ENCODE data around the gene TSPAN11. TPM values are rescaled to one million over a fixed set of nuclear protein-coding genes. Genes with fewer than 3 reads are reported as not detected.

Gene TSPAN11
- total and polyA plus RNA-seq, 2 of the 8 experiments (the other 6 are each of a cell fraction or from before 2014, with no cell fraction given): 3.9 to 8.2 TPM

GRCh38 chr12:31020385-31021166 is 94.0 kb downstream of the TSPAN11 start:
- Histone ChIP-seq H3K18ac (ENCODE audit: extremely low read depth, low read length) (no peak overlapping the region), H4K5ac (ENCODE audit: insufficient read length, low read depth, low read length) (no peak overlapping the region), H2BK5ac (ENCODE audit: low read depth, low read length) (no peak overlapping the region), H3K79me2 (ENCODE audit: control insufficient read depth in 1 of 2, insufficient read depth in 2 of 2, low read length in 2 of 2) (no peaks in the 10 kb centered on the region), H3K27me3 (replicated peaks in 1 of 4; ENCODE audit: control insufficient read depth in 3 of 4, extremely low read depth in 1 of 4, insufficient read depth in 3 of 4, low read length in 3 of 4) (no peaks in the 10 kb centered on the region), H3K23ac (ENCODE audit: insufficient read length) (no peak overlapping the region), H4K91ac (replicated peaks; ENCODE audit: insufficient read length, low read length) (no peak overlapping the region), H2BK15ac (ENCODE audit: low read length) (no peak overlapping the region), H2AK5ac (ENCODE audit: low read depth, low read length) (no peak overlapping the region), H2BK12ac (ENCODE audit: low read depth, low read length) (no peak overlapping the region), H3K27ac (ENCODE audit: low read depth, low read length) (no peak overlapping the region), H3K4me1 (replicated peaks in 1 of 4; ENCODE audit: control insufficient read depth in 3 of 4, insufficient read depth in 4 of 4, low read length in 3 of 4) (no peaks in the 10 kb centered on the region), H2AFZ (ENCODE audit: low read length) (no peak overlapping the region), H3K23me2 (ENCODE audit: low read depth, low read length) (peaks cover 3% of the 10 kb centered on the region; the same call in 1 of the 2 replicates), H3K4me3 (ENCODE audit: extremely low read depth in 1 of 4, insufficient read depth in 2 of 4, low read depth in 3 of 4, low read length in 4 of 4) (no peak overlapping the region), H2BK120ac (replicated peaks; ENCODE audit: low read depth, low read length) (no peak overlapping the region), H3K4me2 (ENCODE audit: insufficient read depth in 1 of 2, low read depth in 2 of 2, low read length in 2 of 2) (no peak overlapping the region), H3K4ac (replicated peaks; ENCODE audit: insufficient read length, low read depth, low read length) (no peak overlapping the region), H4K8ac (ENCODE audit: extremely low read depth, insufficient read depth, low read length) (no peak overlapping the region), H3K56ac (replicated peaks; ENCODE audit: insufficient read length, low read depth, low read length) (no peak overlapping the region), H3K79me1 (ENCODE audit: low read depth, low read length) (no peaks in the 10 kb centered on the region), H4K20me1 (replicated peaks in 1 of 2; ENCODE audit: control insufficient read depth in 1 of 2, insufficient read depth in 2 of 2, low read length in 2 of 2) (peaks cover 0 to 2% of the 10 kb centered on the region in 2 experiments), H3K14ac (ENCODE audit: insufficient read length) (no peak overlapping the region), H3K9me3 (ENCODE audit: insufficient read depth in 2 of 2, low read depth in 1 of 2, low read length in 1 of 2) (no peaks in the 10 kb centered on the region), H2BK20ac (ENCODE audit: low read length) (no peak overlapping the region), H3K9ac (replicated peaks in 1 of 4; ENCODE audit: extremely low read depth in 1 of 4, low read depth in 3 of 4, low read length in 3 of 4) (no peak overlapping the region), H3K36me3 (ENCODE audit: control insufficient read depth in 2 of 4, insufficient read depth in 4 of 4, low read length in 3 of 4) (no peaks in the 10 kb centered on the region; a peak in 1 of 8 replicates)
- 89% methylated on average over 11 of the region's 11 CpGs; no CpG with 5 or more reads in 1 of the 2 experiments for WGBS, 2 experiments (ENCODE audit: extremely low coverage in 1 of 2, insufficient coverage in 1 of 2, insufficient read length in 1 of 2, insufficient replicate concordance in 2 of 2, low coverage in 1 of 2, low lambda C conversion rate in 2 of 2, missing lambda C conversion rate in 1 of 2)
- FAIRE-seq: no peak
- DNase-seq (ENCODE audit: low read depth in 1 of 2, low spot score in 2 of 2): no peak
- POLR2A ChIA-PET (ENCODE audit: partially characterized antibody): interaction anchor here (1.0 kb wide), 1 partner anchor 10 kb away, joined by 3 read pairs; no protein-coding TSS in a partner anchor
- CTCF ChIA-PET (ENCODE audit: partially characterized antibody): interaction anchor here (0.8 to 1.7 kb wide), 6 partner anchors 10 to 170 kb away, joined by 3 to 8 read pairs (median 4); no protein-coding TSS in a partner anchor
- TF ChIP-seq BCL11A (IDR thresholded peaks at IDR 0.05; ENCODE audit: low read depth in 2 of 2, low read length in 2 of 2) (no peak), EZH2 (IDR thresholded peaks at IDR 0.05; ENCODE audit: low read depth, low read length, severe bottlenecking) (no peak), CEBPB (IDR thresholded peaks at IDR 0.05; ENCODE audit: low read depth, low read length) (no peak), NRF1 (IDR thresholded peaks at IDR 0.05; ENCODE audit: low read depth, low read length) (no peak), SRF (IDR thresholded peaks at IDR 0.05; ENCODE audit: low read depth, low read length) (no peak), KDM1A (IDR thresholded peaks at IDR 0.05; ENCODE audit: borderline replicate concordance, low read length) (no peak), ATF3 (IDR thresholded peaks at IDR 0.05; ENCODE audit: insufficient read depth, low read depth, low read length) (no peak), GABPA (IDR thresholded peaks at IDR 0.05; ENCODE audit: borderline replicate concordance, insufficient read depth, low read length) (no peak), BRCA1 (IDR thresholded peaks at IDR 0.05; ENCODE audit: low read depth, low read length) (no peak), CBX8 (IDR thresholded peaks at IDR 0.05; ENCODE audit: borderline replicate concordance, low read depth, low read length) (no peak), SUZ12 (IDR thresholded peaks at IDR 0.05; ENCODE audit: low read length) (no peak), CBX5 (IDR thresholded peaks at IDR 0.05; ENCODE audit: low read depth, low read length) (no peak)

Data from H1 (cell line).